HG03571 (cell line): ENCODE data around the gene PRDM1.

Experiments
- ATAC-seq: cut with Tn5 transposase; IDR thresholded peaks from one replicate; pipeline ENCODE4 v1.9.1; 2021; ENCODE audit not compliant: unreplicated experiment

PRDM1 gene

DNA sequence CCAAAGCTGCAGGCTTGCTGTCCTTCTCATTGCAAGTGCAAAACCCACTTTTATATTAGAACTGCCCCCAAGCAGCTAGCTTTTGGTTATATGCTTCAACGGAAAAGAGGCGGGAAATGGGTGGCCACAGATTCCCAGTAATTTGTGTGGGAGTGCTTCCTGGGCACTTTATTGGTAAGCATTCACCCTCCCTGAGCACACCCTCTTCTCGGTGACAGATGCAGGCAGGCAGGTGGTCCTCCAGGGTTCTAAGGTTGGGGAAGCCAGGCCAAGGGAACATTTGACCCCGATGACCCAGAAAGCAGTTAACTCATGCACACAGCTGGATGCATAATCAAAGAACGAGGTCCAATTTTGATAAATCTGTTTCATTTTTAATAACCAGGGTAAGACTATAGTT is 29.1 kb downstream of the PRDM1 start:
- ATAC-seq, result no peak

DNA sequence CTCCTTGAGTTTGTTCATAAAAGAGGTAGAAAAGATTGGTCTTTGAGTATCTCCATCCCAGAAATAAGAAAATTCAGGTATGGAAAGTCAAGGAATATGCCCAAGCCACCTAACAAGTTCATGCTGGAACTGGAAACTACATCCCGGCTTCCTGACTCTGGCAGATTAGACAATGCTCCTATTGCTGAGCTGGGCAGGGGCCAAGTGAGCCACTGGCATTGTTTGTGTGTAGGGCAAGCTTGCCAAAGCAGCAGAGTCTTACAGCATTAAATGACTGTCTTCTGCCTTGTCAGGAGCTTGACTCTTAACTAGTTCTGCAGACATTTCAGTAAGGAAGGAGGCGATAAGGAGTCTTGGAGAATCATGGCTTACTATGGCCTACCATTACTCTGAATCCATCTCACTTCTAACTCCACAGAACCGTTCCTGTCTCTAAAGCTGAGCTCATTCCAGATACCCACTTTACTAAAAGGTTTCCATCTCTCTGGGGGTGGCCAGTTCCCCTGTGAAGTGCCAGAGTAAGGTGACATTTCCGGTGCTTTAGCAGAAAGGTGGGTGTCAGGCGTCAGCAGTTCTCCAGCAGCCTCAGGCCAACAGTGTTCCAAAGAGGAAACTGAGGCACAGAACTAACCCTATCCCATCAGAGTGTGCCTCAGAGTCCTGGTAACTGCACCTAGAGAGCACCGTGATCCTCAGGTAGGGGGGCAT is 30.1 kb downstream of the PRDM1 start:
- no peak for ATAC-seq

DNA sequence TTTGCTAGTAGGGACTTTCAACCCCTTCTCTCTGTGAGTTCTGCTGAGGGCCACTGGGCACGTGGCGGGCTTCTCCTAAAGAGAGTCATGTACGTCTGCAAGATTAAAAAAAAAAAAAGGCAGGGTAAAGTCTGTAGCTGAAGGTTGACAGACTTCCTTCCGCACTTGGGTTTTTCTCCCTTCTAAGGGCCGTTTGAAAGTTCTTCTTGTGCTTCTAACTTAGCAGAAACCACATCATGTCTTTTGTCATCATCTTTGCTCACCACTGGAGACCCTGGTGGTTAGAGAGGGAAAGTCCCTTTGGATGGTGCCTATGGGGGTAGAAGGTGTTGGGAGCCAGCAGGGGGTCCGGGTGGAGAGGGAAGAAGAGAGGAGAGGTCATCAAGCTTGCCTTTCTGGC is 31.4 kb downstream of the PRDM1 start:
- peak; percentile 41 for ATAC-seq

- ATAC-seq, result no peak
These were observed 32.8 kb downstream of the PRDM1 start for GRCh38 chr6:106118835-106119431.

DNA sequence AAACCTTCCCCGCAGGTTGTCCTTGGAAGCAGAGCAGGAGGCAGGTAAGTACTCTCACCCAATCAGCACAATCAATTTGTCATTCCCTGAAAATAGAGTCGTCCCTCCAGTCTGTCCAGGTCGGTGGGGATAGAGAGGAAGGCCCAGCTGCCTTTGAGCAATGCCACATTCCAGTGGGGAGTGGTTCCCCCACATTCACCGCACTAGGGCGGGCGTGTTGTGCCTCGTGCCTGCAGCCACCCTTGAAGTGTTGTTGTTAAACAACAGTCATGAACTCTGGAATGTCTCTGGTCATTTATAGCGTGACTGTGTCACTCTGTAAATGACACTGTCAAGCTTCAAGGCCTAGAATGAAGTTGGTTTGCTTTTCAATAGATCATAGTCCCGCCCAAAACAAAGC is 33.4 kb downstream of the PRDM1 start:
- ATAC-seq, result no peak

- ATAC-seq, result no peak
These were observed 33.9 kb downstream of the PRDM1 start for GRCh38 chr6:106120006-106120405.

DNA sequence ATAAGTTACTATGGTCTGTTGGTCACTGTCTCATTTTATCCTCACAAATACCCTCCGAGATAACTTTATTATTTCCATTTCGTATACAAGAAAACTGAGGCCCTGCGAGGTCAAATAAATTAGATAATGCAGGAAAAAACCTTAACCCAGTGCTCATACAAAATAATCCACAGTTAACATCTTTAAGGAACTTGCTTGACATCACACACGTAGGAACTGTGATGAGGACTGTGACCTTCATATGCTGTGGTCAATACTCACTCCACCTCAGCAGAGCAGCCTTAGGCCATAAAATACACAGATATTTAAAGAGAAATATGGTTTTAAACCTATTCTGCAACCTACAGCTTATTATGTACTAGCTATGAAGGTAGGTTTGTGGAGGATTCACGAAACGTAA is 34.3 kb downstream of the PRDM1 start:
- ATAC-seq, result no peak

GRCh38 chr6:106122306-106122918 is 36.3 kb downstream of the PRDM1 start:
- ATAC-seq, result no peak

DNA sequence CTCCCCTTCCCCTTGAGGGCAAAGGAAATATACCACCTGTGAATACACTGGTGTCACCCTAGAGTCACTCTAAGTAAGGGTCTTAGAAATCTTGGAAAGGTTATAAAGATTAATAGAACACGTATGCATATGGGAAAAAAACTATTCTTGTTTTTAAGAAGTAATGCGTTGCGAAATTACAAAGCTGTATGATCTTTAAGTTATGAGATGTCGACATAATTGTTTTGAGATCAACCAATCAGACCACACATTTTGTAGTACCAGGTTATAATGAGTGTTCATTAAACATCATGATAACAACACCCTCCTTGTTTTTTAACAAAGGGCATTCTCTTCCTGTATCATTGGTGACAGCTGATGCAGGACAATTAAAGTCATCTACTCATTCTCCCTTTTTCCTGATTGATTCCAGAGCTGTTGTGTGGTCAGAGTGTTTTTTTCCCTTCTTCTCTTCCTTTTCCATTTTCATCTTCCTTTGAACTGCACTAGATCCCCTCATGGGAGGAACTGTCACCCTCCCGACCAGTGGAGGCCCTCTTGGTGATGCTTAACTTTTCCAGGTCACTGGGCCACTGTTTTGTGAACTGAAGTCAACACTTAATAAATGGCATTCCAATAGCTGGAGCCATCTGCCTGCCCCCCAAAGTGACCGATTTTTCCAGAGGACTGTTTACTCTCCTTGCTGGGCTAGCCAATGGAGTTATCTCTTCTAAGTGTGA is 37.0 kb downstream of the PRDM1 start:
- no peak for ATAC-seq

DNA sequence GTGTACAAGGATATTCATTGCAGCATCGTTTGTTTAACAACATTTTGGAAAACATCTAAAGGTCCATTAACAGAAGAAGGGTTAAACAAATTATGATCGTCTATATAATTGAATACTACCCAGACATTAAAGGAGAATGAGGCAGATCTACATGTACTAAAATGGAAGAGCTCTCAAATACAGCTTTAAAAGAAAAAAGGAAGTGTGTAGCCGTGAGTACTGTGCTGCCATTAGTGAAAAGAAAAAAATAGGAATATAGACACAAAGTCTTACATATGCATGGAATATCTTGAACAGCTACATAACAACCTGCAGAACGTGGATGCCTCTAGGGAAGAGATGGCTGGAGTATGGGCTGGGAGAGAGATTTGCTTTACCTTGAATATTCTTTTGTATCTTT is 37.9 kb downstream of the PRDM1 start:
- ATAC-seq, result no peak

GRCh38 chr6:106124437-106125430 is 38.6 kb downstream of the PRDM1 start:
- no peak for ATAC-seq

DNA sequence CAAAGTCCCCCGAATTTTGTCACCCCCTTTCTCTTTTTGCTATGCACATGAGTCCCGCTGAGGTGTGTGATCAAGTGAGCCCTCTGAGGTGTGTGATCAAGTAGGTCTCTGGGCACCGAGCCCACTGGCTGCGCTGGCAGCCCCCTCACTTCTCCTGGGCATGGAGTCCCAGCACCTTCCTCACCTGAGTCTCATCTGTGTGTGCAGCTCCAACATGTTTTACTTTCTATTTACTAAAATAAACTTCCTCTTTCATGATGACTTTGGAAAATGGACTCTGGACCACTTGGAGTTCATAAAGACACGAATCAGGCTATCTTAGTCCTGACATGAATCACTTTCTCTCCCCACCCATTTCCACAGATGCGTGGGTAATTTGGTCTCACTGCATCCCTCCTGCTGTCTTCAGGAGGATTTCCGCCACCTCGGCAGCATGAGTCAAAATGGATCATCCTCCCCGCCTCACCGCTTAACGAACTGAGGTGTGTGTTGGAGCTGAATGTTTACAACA is 39.8 kb downstream of the PRDM1 start:
- peak; percentile 58 for ATAC-seq

- ATAC-seq, result peak; percentile 1
These were observed 40.3 kb downstream of the PRDM1 start for GRCh38 chr6:106126482-106126881.

- no peak for ATAC-seq
These were observed 43.0 kb downstream of the PRDM1 start for GRCh38 chr6:106128981-106129781.

GRCh38 chr6:106132153-106132698 is 46.1 kb downstream of the PRDM1 start:
- no peak for ATAC-seq

DNA sequence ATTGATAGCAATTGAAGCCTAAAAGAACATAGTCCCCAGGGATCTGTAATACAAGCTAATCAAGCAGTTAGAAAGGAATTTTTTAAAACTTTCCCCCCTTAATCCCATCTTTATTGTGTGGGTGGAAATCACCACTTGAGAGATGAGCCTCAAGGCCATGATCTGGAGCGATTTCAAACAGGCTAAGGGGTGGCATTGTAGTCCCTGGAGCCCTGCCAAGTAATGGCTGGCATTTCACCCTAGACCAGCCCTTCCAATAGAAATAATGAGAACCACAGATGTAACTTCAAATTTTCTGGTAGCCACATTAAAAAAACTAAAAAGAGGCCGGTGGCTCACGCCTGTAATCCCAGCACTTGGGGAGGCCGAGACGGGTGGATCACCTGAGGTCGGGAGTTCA is 46.9 kb downstream of the PRDM1 start:
- no peak for ATAC-seq

DNA sequence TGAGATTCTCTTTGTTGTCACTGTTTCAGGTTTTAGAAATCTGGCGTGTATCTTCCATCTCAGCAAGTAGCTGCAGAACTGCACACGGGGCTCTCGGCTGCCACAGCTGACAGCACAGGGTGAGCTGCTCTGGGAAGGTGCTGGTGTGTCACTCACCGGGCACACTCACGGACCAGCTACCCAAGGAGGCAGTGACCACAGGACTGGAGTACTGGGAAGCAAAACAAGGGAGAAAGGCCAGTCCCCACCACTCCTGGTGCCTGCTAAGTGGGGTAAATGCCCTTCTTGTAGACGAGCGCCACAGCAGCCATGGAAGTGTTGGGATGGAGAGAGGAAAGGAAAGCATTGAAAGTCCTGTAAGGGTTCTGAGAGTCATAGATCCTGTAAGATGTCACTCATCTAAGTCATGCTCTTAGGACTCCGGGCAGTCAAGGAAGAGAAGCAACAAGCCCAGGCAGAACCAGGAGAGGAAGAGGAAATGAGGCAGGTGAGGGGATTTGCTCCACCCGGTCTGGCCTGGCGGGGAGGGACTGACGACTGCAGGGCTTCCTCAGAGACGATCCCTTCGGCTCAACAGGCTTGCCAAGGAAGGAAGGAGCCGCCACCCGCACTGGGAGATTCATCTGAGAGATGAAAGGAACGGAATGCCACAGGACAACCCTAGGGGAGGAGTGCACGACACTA is 48.1 kb downstream of the PRDM1 start:
- no peak for ATAC-seq

DNA sequence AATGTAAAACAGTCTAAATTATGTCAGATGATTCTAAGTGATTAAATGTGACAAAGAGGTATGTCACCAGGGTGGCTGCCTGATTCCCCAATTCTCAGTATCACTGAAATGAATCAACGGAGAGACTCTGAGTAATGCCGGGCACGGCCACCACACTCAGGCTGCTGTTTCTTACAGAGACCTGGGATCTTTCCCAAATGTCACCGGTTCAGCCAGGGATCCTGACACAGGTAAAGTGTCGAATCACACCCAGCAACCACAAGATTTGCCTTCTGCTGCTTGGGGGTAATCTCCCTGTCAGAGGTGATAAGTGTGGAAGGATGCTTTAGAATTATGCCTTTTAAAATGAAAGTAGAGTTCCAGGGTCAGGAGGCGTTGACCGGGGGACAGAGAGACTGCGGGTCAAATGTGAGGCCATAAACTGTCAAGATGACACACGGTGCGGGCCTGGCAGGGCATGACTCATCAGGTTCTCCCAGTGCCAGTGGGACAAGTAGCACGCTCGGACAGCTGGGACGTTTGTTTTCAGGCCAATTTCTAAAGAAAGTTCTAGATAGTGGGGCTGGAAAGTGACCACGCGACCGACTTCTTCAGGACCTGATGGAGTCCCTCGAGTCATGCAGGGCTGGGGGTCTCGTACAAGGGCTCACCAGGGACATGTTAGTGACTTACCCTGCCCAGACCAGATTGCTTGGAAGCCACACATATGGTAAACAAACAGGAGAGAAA is 48.9 kb downstream of the PRDM1 start:
- ATAC-seq, result no peak
